K562 (cell line): ENCODE measurements around the gene ROBO1. TPM values are rescaled to one million over a fixed set of nuclear protein-coding genes. Genes with fewer than 3 reads are reported as not detected.

Source experiments
- ATAC-seq: fragments of 200-7000 bp; cut with Tn5 transposase; 3 replicates; pipeline ENCODE4 v1.9.1; 2020; ENCODE audit warnings: moderate library complexity
- BruUV-seq: library from RNA; stranded (reverse); fragments of 400-500 nt; replicated peaks from 2 replicates; lab custom pipeline; 2021; lab: Mats Ljungman, UMichigan
- CTCF ChIA-PET: fragments of 300-600 bp; formaldehyde crosslinking; extraction: SDS; loops from one replicate; lab custom pipeline; 2021; ENCODE audit warnings: low intra/inter-chr PET ratio; lab: Yijun Ruan, JAX
- POLR2A ChIA-PET: fragments of 300-600, 350-650 bp; sonication (Branson Sonifier 250); formaldehyde crosslinking; extraction: SDS; loops from one replicate; lab custom pipeline; 2021; ENCODE audit warnings: antibody characterized with exemption, inconsistent platforms; lab: Yijun Ruan, JAX
- DNase-seq, 4 experiments: peaks; one replicate each; pipeline versions ENCODE4 v3.0.0 to v3.0.0-alpha.2; 2011 to 2018; ENCODE audit warnings: low spot score in 3 of 4, mixed read lengths in 3 of 4; ENCODE audit errors: extremely low read depth in 1 of 4
- FAIRE-seq: peaks from 2 replicates; lab custom pipeline; 2011; peaks lifted over from hg19 to GRCh38; lab: Jason Lieb, UNC
- H2AFZ ChIP-seq: 2 replicates; pipeline ENCODE4 v1.6.0; 2011; ENCODE audit warnings: low read depth, low read length, control low read depth, inconsistent platforms
- H3K27ac ChIP-seq: fragments of 200-600 bp; 3 replicates; pipeline ENCODE4 v1.8.0; 2011; ENCODE audit warnings: low read depth, mild to moderate bottlenecking, control low read depth, inconsistent platforms, low read length, moderate library complexity, mixed read lengths; ENCODE audit errors: extremely low read depth
- H3K27me3 ChIP-seq, 2 experiments: fragments of 300-600 bp in 1 of 2; 2 replicates in 1 of 2; 3 replicates in 1 of 2; pipeline versions ENCODE4 v1.6.0 to v1.8.0; 2011; ENCODE audit warnings: inconsistent platforms in 2 of 2, low read length in 2 of 2, mild to moderate bottlenecking in 1 of 2, mixed read lengths in 1 of 2, moderate library complexity in 1 of 2; ENCODE audit not compliant: control insufficient read depth in 2 of 2, insufficient read depth in 2 of 2
- H3K36me3 ChIP-seq: fragments of 300-600 bp; 3 replicates; pipeline ENCODE4 v1.8.0; 2011; ENCODE audit warnings: mild to moderate bottlenecking, low read length, inconsistent platforms; ENCODE audit not compliant: control insufficient read depth, insufficient read depth
- H3K4me1 ChIP-seq, 2 experiments: fragments of 200-600 bp in 1 of 2; replicated peaks in 1 of 2; 2 replicates in 1 of 2; 3 replicates in 1 of 2; pipeline versions ENCODE4 v1.5.1 to v1.8.0; 2011; ENCODE audit warnings: inconsistent platforms in 2 of 2, low read length in 2 of 2, mild to moderate bottlenecking in 1 of 2, mixed read lengths in 1 of 2, moderate library complexity in 1 of 2; ENCODE audit not compliant: control insufficient read depth in 2 of 2, insufficient read depth in 2 of 2
- H3K4me2 ChIP-seq: 2 replicates; pipeline ENCODE4 v1.6.1; 2011; ENCODE audit warnings: low read length, control low read depth, inconsistent platforms, mixed read lengths; ENCODE audit not compliant: insufficient read depth
- H3K4me3 ChIP-seq: fragments of 200-600 bp; sonication (generic), shearing (Covaris generic); 2 replicates; pipeline ENCODE4 v1.5.1; 2016; ENCODE audit warnings: control low read depth, inconsistent platforms
- H3K79me2 ChIP-seq: fragments of 200-600 bp; 3 replicates; pipeline ENCODE4 v1.8.0; 2011; ENCODE audit warnings: low read length, inconsistent platforms; ENCODE audit not compliant: control insufficient read depth, insufficient read depth
- H3K9ac ChIP-seq, 2 experiments: 2 replicates each; pipeline versions ENCODE4 v1.6.0 to v1.6.1; 2011; ENCODE audit warnings: low read depth in 2 of 2, low read length in 2 of 2, control low read depth in 1 of 2, inconsistent platforms in 1 of 2, mild to moderate bottlenecking in 1 of 2, mixed read lengths in 1 of 2; ENCODE audit not compliant: insufficient read depth in 1 of 2
- H3K9me1 ChIP-seq: one replicate; pipeline ENCODE4 v1.6.0; 2011; ENCODE audit warnings: inconsistent platforms, mild to moderate bottlenecking, low read length, moderate library complexity; ENCODE audit not compliant: control insufficient read depth, insufficient read depth
- H3K9me3 ChIP-seq: replicated peaks from 2 replicates; pipeline ENCODE4 v1.5.1; 2011; ENCODE audit warnings: low read depth, low read length, inconsistent platforms; ENCODE audit not compliant: control insufficient read depth, insufficient read depth
- H4K20me1 ChIP-seq: replicated peaks from 2 replicates; pipeline ENCODE4 v1.6.1; 2011; ENCODE audit warnings: low read length, inconsistent platforms, mixed read lengths; ENCODE audit not compliant: control insufficient read depth, insufficient read depth
- ARNT ChIP-seq, 2 experiments: fragments of 450-650 bp; IDR thresholded peaks; 2 replicates each; pipeline ENCODE4 v1.6.1; 2016; ENCODE audit warnings: mild to moderate bottlenecking in 1 of 2
- ATF1 ChIP-seq, 2 experiments: fragments of 450-650 bp in 1 of 2; IDR thresholded peaks; 2 replicates each; pipeline ENCODE4 v1.6.1; 2016; ENCODE audit warnings: missing compliant biosample characterization in 1 of 2, missing genetic modification characterization in 1 of 2
- CBFB ChIP-seq: sonication (generic); formaldehyde crosslinking; IDR thresholded peaks from 2 replicates; pipeline ENCODE4 v1.4.0; 2020; ENCODE audit warnings: mild to moderate bottlenecking, missing genetic modification reagents
- ELF2 ChIP-seq: fragments of 250-450 bp; sonication (Bioruptor Pico); IDR thresholded peaks from 2 replicates; pipeline ENCODE4 v1.5.0; 2021; ENCODE audit warnings: mild to moderate bottlenecking
- GABPB2 ChIP-seq: fragments of 250-450 bp; sonication (Bioruptor Pico); conservative IDR thresholded peaks from 2 replicates; pipeline ENCODE4 v1.5.1; 2021; ENCODE audit warnings: mild to moderate bottlenecking
- HDAC8 ChIP-seq: fragments of 450-650 bp; IDR thresholded peaks from 2 replicates; pipeline ENCODE4 v1.6.1; 2016; ENCODE audit warnings: mild to moderate bottlenecking, missing genetic modification characterization, moderate library complexity, missing compliant biosample characterization
- HMBOX1 ChIP-seq: sonication (generic); IDR thresholded peaks from 2 replicates; pipeline ENCODE4 v1.6.1; 2016
- HNRNPK ChIP-seq: fragments of 200-400 bp; formaldehyde crosslinking; IDR thresholded peaks from one replicate; pipeline ENCODE4 v1.6.1; 2018; ENCODE audit warnings: mild to moderate bottlenecking, low read depth, low read length; ENCODE audit not compliant: poor library complexity, severe bottlenecking
- MBD2 ChIP-seq: sonication (generic); IDR thresholded peaks from 2 replicates; pipeline ENCODE4 v1.6.1; 2016; ENCODE audit warnings: low read depth, borderline replicate concordance
- NCOA4 ChIP-seq: fragments of 450-650 bp; IDR thresholded peaks from 2 replicates; pipeline ENCODE4 v1.6.1; 2018; ENCODE audit warnings: mild to moderate bottlenecking; ENCODE audit not compliant: partially characterized antibody
- NFE2L1 ChIP-seq: fragments of 450-650 bp; IDR thresholded peaks from 2 replicates; pipeline ENCODE4 v1.6.1; 2016; ENCODE audit warnings: missing genetic modification characterization, low read depth, mild to moderate bottlenecking, missing compliant biosample characterization, moderate library complexity, borderline replicate concordance
- NR3C1 ChIP-seq: sonication (generic); formaldehyde crosslinking; IDR thresholded peaks from 2 replicates; pipeline ENCODE4 v1.8.1; 2022; ENCODE audit warnings: missing genetic modification reagents
- NR4A1 ChIP-seq, 2 experiments: fragments of 250-450 bp in 1 of 2; fragments of 450-650 bp in 1 of 2; sonication (Bioruptor Pico) in 1 of 2; IDR thresholded peaks; 2 replicates each; pipeline versions ENCODE4 v1.4.0 to v1.6.1; 2016 to 2020; ENCODE audit warnings: mild to moderate bottlenecking in 2 of 2, missing compliant biosample characterization in 1 of 2, missing genetic modification characterization in 1 of 2, moderate library complexity in 1 of 2
- THAP7 ChIP-seq: fragments of 250-450 bp; sonication (Bioruptor Pico); IDR thresholded peaks from 2 replicates; pipeline ENCODE4 v1.5.0; 2021
- TRIM24 ChIP-seq, 2 experiments: fragments of 450-650 bp; IDR thresholded peaks; 2 replicates each; pipeline ENCODE4 v1.6.1; 2016
- TRIM28 ChIP-seq: fragments of 450-650 bp; IDR thresholded peaks from 2 replicates; pipeline ENCODE4 v1.6.1; 2017
- ZNF184 ChIP-seq: sonication (generic); formaldehyde crosslinking; IDR thresholded peaks from 2 replicates; pipeline ENCODE4 v1.5.0; 2020; ENCODE audit warnings: missing genetic modification reagents
- ZNF444 ChIP-seq: fragments of 250-450 bp; sonication (Bioruptor Pico); IDR thresholded peaks from 2 replicates; pipeline ENCODE4 v1.4.0; 2020; ENCODE audit warnings: mild to moderate bottlenecking, moderate library complexity
- ZNF785 ChIP-seq: fragments of 250-450 bp; sonication (Bioruptor Pico); IDR thresholded peaks from 2 replicates; pipeline ENCODE4 v1.4.0; 2020; ENCODE audit warnings: mild to moderate bottlenecking
- WGBS: fragments of 100-300 bp; shearing (Covaris generic); methylation state at CpG from one replicate; pipeline ENCODE4 v1.1.6; 2016; ENCODE audit warnings: low coverage, mixed read lengths; ENCODE audit not compliant: insufficient coverage; ENCODE audit errors: missing lambda C conversion rate; 5-methylcytosine and 5-hydroxymethylcytosine counted together
- in situ Hi-C: fragments of 300-500 bp; cut with MboI; formaldehyde crosslinking; loops from 4 replicates; pipeline ENCODE4 v1.15.0; 2018; ENCODE audit warnings: inconsistent platforms, mixed read lengths
- intact Hi-C: fragments of 100-400 bp; cut with micrococcal nuclease; formaldehyde crosslinking; loops from 2 replicates; pipeline ENCODE4 v1.14.2; 2022
- polyA plus RNA-seq, 8 experiments: library from polyadenylated mRNA; depleted of rRNA in 4 of 8; stranded (reverse) in 5 of 8; unstranded in 3 of 8; fragments of >200 nt; fragmentation: Nextera tagmentation in 2 of 8; fragmentation: Illumina TruSeq in 1 of 8; extraction: Ambion mirVana in 2 of 8; extraction: Trizol in 1 of 8; gene quantifications; 2 replicates each; pipeline versions ENCODE4 v1.2.1 to v1.2.3, GENCODE V29; 2011 to 2014; ENCODE audit warnings: inconsistent platforms in 1 of 8, missing spikeins in 1 of 8
- total RNA-seq, 7 experiments: library from RNA; depleted of rRNA in 6 of 7; stranded (reverse); fragments of >200 nt in 6 of 7; fragmentation: Illumina TruSeq in 2 of 7; extraction: Trizol in 2 of 7; gene quantifications; 2 replicates each; pipeline versions ENCODE4 v1.2.1 to v1.2.3, GENCODE V29; 2011 to 2021; ENCODE audit warnings: low replicate concordance in 1 of 7

The ROBO1 gene
- total and polyA plus RNA-seq, 9 of the 15 experiments (the other 6 are each of a cell fraction or from before 2014, with no cell fraction given), result 0.01 to 0.53 (median 0.17) TPM; not detected in 5

- no peak for TF ChIP-seq HMBOX1
Observed at GRCh38 chr3:78863306-78864203, 904.2 kb downstream of the ROBO1 start (continued).

GRCh38 chr3:78861156-78861555, 906.6 kb downstream of the ROBO1 start:
- intact Hi-C loops, result no loop called here
- Histone ChIP-seq H3K27ac (no peak overlapping the region), H3K4me3 (no peak overlapping the region), H3K9me1 (no peaks in the 10 kb centered on the region), H3K9ac (no peak overlapping the region), H4K20me1 (no peaks in the 10 kb centered on the region), H3K79me2 (no peaks in the 10 kb centered on the region), H3K4me1 (no peaks in the 10 kb centered on the region), H3K27me3 (no peaks in the 10 kb centered on the region), H3K9me3 (no peaks in the 10 kb centered on the region; the same call in 1 of the 2 replicates), H3K36me3 (no peaks in the 10 kb centered on the region), H3K4me2 (no peak overlapping the region), H2AFZ (no peak overlapping the region)
- POLR2A ChIA-PET, result no interaction called here
- CTCF ChIA-PET, result no interaction called here
- 2% methylated on average over 4 of the region's 4 CpGs for WGBS
- ATAC-seq, result no peak
- DNase-seq, result no peak
- in situ Hi-C loops, result no loop called here
- FAIRE-seq, result no peak
- no peak for TF ChIP-seq ELF2
- no peak for TF ChIP-seq ATF1 (CRISPR knock-in tag; IDR thresholded peaks at IDR 0.05)
- TF ChIP-seq ATF1 (tag; IDR thresholded peaks at IDR 0.05), result no peak
- TF ChIP-seq NCOA4, result no peak
- TF ChIP-seq MBD2, result no peak
- TF ChIP-seq GABPB2 (CRISPR knock-in tag), result no peak
- no peak for TF ChIP-seq ZNF785 (CRISPR knock-in tag)
- TF ChIP-seq ZNF444 (CRISPR knock-in tag), result no peak
- TF ChIP-seq CBFB (CRISPR knock-in tag), result no peak
- TF ChIP-seq THAP7 (CRISPR knock-in tag), result no peak
- TF ChIP-seq NR4A1 (CRISPR knock-in tag; IDR thresholded peaks at IDR 0.05), result no peak
- no peak for TF ChIP-seq NR4A1 (tag; IDR thresholded peaks at IDR 0.05)
- TF ChIP-seq TRIM24 (IDR thresholded peaks at IDR 0.05), result no peak
- no peak for TF ChIP-seq ARNT (IDR thresholded peaks at IDR 0.05)
- no peak for TF ChIP-seq HNRNPK
- no peak for TF ChIP-seq NR3C1
- TF ChIP-seq NFE2L1 (tag), result no peak
- no peak for TF ChIP-seq TRIM28
- no peak for TF ChIP-seq HDAC8 (tag)
- no peak for TF ChIP-seq ZNF184 (CRISPR knock-in tag)
- no TSS peak for BruUV-seq
